Lower leg skin (tissue), 3 donors: ENCODE measurements around the gene CDC16.

Source experiments
- POLR2A ChIP-seq, 2 donors: fragments of 450-650 bp; IDR thresholded peaks; one replicate each; pipeline ENCODE4 v1.6.1; 2016 to 2017; ENCODE audit warnings: antibody characterized with exemption in 2 of 2, mild to moderate bottlenecking in 1 of 2, moderate library complexity in 1 of 2
- TF ChIP-seq, protein P1 (sequence below), 3 donors: fragments of 450-650 bp; IDR thresholded peaks; one replicate each; pipeline ENCODE4 v1.5.1; 2016; ENCODE audit warnings: antibody characterized with exemption in 3 of 3, mild to moderate bottlenecking in 3 of 3, moderate library complexity in 2 of 3

DNA sequence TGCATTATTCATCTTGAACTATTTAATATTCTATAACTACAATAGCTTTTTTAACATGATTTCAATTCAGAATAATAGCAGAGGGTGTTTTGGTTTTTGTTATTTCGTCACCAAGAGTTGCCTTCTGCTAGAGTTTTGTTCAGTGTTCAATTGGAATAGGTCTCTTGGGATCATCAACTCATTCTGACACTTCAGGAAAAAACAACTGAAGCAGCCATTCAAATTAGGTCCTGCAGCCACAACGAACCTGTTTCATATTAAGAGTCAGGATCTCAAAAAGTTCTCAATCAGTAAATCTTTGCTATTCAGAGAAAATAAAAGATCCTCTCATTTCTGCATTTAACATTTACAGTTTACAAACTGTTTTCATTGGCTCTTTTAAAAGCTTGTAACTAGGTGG, 77.2 kb downstream of the CDC16 start:
- TF ChIP-seq, protein P1, sequence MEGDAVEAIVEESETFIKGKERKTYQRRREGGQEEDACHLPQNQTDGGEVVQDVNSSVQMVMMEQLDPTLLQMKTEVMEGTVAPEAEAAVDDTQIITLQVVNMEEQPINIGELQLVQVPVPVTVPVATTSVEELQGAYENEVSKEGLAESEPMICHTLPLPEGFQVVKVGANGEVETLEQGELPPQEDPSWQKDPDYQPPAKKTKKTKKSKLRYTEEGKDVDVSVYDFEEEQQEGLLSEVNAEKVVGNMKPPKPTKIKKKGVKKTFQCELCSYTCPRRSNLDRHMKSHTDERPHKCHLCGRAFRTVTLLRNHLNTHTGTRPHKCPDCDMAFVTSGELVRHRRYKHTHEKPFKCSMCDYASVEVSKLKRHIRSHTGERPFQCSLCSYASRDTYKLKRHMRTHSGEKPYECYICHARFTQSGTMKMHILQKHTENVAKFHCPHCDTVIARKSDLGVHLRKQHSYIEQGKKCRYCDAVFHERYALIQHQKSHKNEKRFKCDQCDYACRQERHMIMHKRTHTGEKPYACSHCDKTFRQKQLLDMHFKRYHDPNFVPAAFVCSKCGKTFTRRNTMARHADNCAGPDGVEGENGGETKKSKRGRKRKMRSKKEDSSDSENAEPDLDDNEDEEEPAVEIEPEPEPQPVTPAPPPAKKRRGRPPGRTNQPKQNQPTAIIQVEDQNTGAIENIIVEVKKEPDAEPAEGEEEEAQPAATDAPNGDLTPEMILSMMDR (IDR thresholded peaks at IDR 0.05): no peak
- TF ChIP-seq POLR2A (IDR thresholded peaks at IDR 0.05): no peak
